ENCODE measurements around the gene PLCL1.

DNA sequence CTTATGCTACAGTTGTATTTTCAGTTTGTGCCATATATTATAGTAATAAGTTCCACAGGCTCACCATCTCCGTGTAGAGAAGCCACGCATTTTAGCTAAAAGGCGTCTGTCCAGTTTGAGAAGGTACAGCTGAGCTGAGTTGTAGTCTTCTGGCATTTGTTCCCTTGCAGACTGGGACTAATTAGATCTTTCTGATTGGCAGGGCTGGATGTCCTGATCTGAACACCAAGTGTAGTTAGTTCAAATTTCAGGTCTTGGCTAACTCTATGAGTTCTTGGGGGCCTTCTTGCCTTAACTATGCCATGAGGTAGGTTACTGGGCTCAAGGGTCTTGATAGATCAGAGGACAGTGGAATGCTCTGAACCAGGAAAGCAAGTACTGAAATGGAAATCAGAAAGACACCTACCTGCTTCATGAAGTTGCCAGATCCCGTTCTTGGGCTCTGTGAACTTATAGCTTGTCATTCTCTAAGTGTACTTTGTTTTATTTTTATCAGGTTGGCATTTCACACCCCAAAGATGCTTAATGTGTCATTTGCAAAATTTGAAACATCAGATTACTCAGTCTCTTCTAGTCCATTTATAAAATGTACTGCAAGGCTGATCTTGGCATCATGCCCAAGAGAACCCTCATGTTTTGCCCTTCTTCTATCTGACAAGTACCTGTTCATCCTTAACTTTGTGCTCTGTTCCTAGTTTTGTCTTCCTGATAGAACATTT lies 93.7 kb downstream of the PLCL1 start:
- TF ChIP-seq, protein P1, sequence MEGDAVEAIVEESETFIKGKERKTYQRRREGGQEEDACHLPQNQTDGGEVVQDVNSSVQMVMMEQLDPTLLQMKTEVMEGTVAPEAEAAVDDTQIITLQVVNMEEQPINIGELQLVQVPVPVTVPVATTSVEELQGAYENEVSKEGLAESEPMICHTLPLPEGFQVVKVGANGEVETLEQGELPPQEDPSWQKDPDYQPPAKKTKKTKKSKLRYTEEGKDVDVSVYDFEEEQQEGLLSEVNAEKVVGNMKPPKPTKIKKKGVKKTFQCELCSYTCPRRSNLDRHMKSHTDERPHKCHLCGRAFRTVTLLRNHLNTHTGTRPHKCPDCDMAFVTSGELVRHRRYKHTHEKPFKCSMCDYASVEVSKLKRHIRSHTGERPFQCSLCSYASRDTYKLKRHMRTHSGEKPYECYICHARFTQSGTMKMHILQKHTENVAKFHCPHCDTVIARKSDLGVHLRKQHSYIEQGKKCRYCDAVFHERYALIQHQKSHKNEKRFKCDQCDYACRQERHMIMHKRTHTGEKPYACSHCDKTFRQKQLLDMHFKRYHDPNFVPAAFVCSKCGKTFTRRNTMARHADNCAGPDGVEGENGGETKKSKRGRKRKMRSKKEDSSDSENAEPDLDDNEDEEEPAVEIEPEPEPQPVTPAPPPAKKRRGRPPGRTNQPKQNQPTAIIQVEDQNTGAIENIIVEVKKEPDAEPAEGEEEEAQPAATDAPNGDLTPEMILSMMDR (IDR thresholded peaks at IDR 0.05 in 2 of 3, conservative IDR thresholded peaks at IDR 0.05 in 1 of 3; ENCODE audit: borderline replicate concordance in 1 of 3, insufficient read depth in 1 of 3, low read depth in 2 of 3, low read length in 2 of 3), result no peak
- TF ChIP-seq POLR2AphosphoS5 (IDR thresholded peaks at IDR 0.05; ENCODE audit: low read depth, low read length), result no peak
- TF ChIP-seq, protein P2, sequence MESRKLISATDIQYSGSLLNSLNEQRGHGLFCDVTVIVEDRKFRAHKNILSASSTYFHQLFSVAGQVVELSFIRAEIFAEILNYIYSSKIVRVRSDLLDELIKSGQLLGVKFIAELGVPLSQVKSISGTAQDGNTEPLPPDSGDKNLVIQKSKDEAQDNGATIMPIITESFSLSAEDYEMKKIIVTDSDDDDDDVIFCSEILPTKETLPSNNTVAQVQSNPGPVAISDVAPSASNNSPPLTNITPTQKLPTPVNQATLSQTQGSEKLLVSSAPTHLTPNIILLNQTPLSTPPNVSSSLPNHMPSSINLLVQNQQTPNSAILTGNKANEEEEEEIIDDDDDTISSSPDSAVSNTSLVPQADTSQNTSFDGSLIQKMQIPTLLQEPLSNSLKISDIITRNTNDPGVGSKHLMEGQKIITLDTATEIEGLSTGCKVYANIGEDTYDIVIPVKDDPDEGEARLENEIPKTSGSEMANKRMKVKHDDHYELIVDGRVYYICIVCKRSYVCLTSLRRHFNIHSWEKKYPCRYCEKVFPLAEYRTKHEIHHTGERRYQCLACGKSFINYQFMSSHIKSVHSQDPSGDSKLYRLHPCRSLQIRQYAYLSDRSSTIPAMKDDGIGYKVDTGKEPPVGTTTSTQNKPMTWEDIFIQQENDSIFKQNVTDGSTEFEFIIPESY (IDR thresholded peaks at IDR 0.05; ENCODE audit: extremely low read depth, insufficient replicate concordance, low read length), result no peak
- TF ChIP-seq POLR2A (IDR thresholded peaks at IDR 0.05; ENCODE audit: borderline replicate concordance, extremely low read depth, insufficient read depth, insufficient read length), result no peak
- no peak for TF ChIP-seq ZNF274 (IDR thresholded peaks at IDR 0.05; ENCODE audit: low read depth, low read length)
- TF ChIP-seq, protein P3, sequence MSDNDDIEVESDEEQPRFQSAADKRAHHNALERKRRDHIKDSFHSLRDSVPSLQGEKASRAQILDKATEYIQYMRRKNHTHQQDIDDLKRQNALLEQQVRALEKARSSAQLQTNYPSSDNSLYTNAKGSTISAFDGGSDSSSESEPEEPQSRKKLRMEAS (IDR thresholded peaks at IDR 0.05), result no peak
- no peak for TF ChIP-seq YY1 (IDR thresholded peaks at IDR 0.05; ENCODE audit: extremely low read depth, insufficient replicate concordance, low read depth, low read length)
- TF ChIP-seq, protein P4, sequence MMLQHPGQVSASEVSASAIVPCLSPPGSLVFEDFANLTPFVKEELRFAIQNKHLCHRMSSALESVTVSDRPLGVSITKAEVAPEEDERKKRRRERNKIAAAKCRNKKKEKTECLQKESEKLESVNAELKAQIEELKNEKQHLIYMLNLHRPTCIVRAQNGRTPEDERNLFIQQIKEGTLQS (IDR thresholded peaks at IDR 0.05), result no peak
- no peak for TF ChIP-seq JUND (IDR thresholded peaks at IDR 0.05)
- TF ChIP-seq, protein P5, sequence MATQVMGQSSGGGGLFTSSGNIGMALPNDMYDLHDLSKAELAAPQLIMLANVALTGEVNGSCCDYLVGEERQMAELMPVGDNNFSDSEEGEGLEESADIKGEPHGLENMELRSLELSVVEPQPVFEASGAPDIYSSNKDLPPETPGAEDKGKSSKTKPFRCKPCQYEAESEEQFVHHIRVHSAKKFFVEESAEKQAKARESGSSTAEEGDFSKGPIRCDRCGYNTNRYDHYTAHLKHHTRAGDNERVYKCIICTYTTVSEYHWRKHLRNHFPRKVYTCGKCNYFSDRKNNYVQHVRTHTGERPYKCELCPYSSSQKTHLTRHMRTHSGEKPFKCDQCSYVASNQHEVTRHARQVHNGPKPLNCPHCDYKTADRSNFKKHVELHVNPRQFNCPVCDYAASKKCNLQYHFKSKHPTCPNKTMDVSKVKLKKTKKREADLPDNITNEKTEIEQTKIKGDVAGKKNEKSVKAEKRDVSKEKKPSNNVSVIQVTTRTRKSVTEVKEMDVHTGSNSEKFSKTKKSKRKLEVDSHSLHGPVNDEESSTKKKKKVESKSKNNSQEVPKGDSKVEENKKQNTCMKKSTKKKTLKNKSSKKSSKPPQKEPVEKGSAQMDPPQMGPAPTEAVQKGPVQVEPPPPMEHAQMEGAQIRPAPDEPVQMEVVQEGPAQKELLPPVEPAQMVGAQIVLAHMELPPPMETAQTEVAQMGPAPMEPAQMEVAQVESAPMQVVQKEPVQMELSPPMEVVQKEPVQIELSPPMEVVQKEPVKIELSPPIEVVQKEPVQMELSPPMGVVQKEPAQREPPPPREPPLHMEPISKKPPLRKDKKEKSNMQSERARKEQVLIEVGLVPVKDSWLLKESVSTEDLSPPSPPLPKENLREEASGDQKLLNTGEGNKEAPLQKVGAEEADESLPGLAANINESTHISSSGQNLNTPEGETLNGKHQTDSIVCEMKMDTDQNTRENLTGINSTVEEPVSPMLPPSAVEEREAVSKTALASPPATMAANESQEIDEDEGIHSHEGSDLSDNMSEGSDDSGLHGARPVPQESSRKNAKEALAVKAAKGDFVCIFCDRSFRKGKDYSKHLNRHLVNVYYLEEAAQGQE (IDR thresholded peaks at IDR 0.05; ENCODE audit: low read depth), result no peak
- TF ChIP-seq CEBPB (IDR thresholded peaks at IDR 0.05; ENCODE audit: low read depth), result no peak
- no peak for TF ChIP-seq EZH2 (IDR thresholded peaks at IDR 0.05)
- TF ChIP-seq RAD21 (IDR thresholded peaks at IDR 0.05; ENCODE audit: low read depth), result no peak
- TF ChIP-seq ZFX (IDR thresholded peaks at IDR 0.05), result no peak

Data from HCT116 (cell line).